ENCODE results near the gene CHRDL2. TPM values are rescaled to one million over a fixed set of nuclear protein-coding genes. Genes with fewer than 3 reads are reported as not detected.
A peak's percentile ranks its signal among the peaks of the same experiment; 100 is the strongest.
"Not testable (repeated sequence)": the region's sequence is repeated elsewhere in the genome, so short reads cannot be mapped to it uniquely, and the experiment has no call there.

Gene CHRDL2
- total and polyA plus RNA-seq, 2 of the 13 experiments (the other 11 are each of a cell fraction or from before 2014, with no cell fraction given) = 0.04 TPM; not detected in 1

- TF ChIP-seq HNF1A (IDR thresholded peaks at IDR 0.05; ENCODE audit: low read depth) = no peak
- TF ChIP-seq HNF1A (CRISPR knock-in tag; IDR thresholded peaks at IDR 0.05; ENCODE audit: borderline replicate concordance) = no peak
- TF ChIP-seq, protein P1, sequence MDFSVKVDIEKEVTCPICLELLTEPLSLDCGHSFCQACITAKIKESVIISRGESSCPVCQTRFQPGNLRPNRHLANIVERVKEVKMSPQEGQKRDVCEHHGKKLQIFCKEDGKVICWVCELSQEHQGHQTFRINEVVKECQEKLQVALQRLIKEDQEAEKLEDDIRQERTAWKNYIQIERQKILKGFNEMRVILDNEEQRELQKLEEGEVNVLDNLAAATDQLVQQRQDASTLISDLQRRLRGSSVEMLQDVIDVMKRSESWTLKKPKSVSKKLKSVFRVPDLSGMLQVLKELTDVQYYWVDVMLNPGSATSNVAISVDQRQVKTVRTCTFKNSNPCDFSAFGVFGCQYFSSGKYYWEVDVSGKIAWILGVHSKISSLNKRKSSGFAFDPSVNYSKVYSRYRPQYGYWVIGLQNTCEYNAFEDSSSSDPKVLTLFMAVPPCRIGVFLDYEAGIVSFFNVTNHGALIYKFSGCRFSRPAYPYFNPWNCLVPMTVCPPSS (IDR thresholded peaks at IDR 0.05) = no peak
- TF ChIP-seq ZNF281 (CRISPR knock-in tag; IDR thresholded peaks at IDR 0.05; ENCODE audit: borderline replicate concordance) = peak; percentile 95
- TF ChIP-seq CBX5 (CRISPR knock-in tag; IDR thresholded peaks at IDR 0.05; ENCODE audit: borderline replicate concordance) = no peak
- TF ChIP-seq RCOR2 (CRISPR knock-in tag; IDR thresholded peaks at IDR 0.05) = no peak
- TF ChIP-seq KLF6 (CRISPR knock-in tag; IDR thresholded peaks at IDR 0.05) = no peak
Observed at GRCh38 chr11:74662487-74663103, 68.6 kb downstream of the CHRDL2 start (continued).

DNA sequence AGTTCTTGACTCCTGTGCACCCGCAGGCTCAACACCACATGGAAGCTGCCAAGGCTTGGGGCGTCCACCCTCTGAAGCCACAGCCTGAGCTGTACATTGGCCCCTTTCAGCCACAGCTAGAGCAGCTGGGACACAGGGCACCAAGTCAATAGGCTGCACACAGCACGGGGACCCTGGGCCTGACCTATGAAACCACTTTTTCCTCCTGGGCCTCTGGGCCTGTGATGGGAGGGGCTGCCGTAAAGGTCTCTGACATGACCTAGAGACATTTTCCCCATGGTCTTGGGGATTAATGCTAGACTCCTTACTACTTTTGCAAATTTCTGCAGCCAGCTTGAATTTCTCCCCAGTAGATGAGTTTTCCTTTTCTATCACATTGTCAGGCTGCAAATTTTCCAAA is 72.1 kb downstream of the CHRDL2 start:
- ATAC-seq; intact Hi-C loops (cut with micrococcal nuclease; ENCODE audit: unreplicated experiment); H3K36me3 ChIP-seq (replicated peaks in 1 of 2; ENCODE audit: control insufficient read depth in 1 of 2, insufficient read depth in 2 of 2, low read length in 2 of 2); CTCF ChIA-PET (ENCODE audit: low intra/inter-chr PET ratio, low total read pairs); H3K4me3 ChIP-seq (replicated peaks in 1 of 3; ENCODE audit: insufficient read depth in 1 of 3, low read depth in 2 of 3, low read length in 3 of 3); DNase-seq (ENCODE audit: low spot score); H4K20me1 ChIP-seq (ENCODE audit: insufficient read depth, low read length); H3K27me3 ChIP-seq (ENCODE audit: control insufficient read depth in 1 of 2, insufficient read depth in 2 of 2, low read length in 2 of 2); H2AFZ ChIP-seq (ENCODE audit: low read length); H3K27ac ChIP-seq (ENCODE audit: extremely low read length, insufficient read depth, low read length); H3K9ac ChIP-seq (ENCODE audit: insufficient read depth, low read depth, low read length); in situ Hi-C loops (cut with HindIII; ENCODE audit: extremely low pct_ligation_motif_present, low pct_unique_long_range_greater_than_20kb); FAIRE-seq; POLR2A ChIA-PET; BruUV-seq (replicated peaks); H3K4me2 ChIP-seq (ENCODE audit: low read depth, low read length); H3K9me3 ChIP-seq (ENCODE audit: low read length); H3K79me2 ChIP-seq (ENCODE audit: insufficient read depth, low read length): not testable (repeated sequence)
- 83% methylated on average over 1 of the region's 4 CpGs for WGBS (ENCODE audit: low lambda C conversion rate)
- peaks cover 22% of the 10 kb centered on the region for H3K4me1 ChIP-seq (ENCODE audit: insufficient read depth, low read length)
